GM18868 (cell line): Measurements from ENCODE around the gene RHOT2.

Experiments
- ATAC-seq: cut with Tn5 transposase; IDR thresholded peaks from one replicate; pipeline ENCODE4 v1.9.1; 2021; ENCODE audit warnings: mild to moderate bottlenecking, moderate library complexity; ENCODE audit not compliant: unreplicated experiment

The RHOT2 gene

DNA sequence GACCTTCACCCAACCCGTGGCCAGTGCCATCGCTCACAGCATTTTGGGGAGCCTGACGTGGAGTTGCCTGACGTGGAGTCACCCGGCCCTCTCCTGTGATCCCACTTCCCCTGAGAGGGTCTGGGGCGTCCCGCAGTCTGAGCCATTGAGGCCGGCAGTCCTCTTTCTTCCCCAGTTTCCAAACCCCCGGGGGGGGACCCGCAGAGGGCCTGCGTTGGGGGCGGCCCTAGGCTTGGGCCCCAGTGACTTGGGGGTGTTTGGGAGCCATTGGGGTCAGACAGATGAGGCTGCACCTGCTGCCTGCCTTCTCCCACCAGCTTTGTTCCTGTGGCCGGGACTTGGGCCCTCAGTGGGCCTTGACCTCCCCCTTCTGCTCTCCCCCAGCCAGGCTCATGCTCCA is 1.7 kb downstream of the RHOT2 start:
- ATAC-seq: no peak

DNA sequence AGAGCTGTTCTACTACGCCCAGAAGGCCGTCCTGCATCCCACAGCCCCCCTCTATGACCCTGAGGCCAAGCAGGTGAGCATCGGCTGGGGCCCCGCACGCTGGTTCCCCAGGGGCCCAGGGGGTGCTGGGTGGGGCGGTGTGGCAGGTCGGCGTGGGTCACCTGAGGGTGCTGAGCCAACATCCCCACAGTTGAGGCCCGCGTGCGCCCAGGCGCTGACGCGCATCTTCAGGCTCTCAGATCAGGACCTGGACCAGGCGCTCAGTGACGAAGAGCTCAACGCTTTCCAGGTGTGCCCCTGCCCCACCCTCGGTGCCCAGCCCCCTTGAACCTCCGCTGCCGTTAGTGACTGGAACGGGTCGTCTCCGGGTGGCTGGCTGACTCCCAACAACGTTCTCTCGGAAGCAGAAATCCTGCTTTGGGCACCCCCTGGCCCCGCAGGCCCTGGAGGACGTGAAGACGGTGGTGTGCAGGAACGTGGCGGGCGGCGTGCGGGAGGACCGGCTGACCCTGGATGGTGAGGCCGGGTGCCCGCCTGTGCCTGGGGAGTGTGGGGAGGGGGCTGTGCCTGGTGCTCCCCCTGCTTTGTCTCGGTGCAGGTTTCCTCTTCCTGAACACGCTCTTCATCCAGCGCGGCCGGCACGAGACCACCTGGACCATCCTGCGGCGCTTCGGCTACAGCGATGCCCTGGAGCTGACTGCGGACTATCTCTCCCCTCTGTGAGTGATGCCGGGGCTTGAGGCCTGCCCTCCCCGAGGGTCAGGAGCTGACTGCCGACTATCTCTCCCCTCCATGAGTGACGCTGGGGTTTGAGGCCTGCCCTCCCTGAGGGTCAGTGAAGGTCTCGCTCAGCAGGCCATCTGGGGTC is 2.8 kb downstream of the RHOT2 start:
- ATAC-seq: no peak

DNA sequence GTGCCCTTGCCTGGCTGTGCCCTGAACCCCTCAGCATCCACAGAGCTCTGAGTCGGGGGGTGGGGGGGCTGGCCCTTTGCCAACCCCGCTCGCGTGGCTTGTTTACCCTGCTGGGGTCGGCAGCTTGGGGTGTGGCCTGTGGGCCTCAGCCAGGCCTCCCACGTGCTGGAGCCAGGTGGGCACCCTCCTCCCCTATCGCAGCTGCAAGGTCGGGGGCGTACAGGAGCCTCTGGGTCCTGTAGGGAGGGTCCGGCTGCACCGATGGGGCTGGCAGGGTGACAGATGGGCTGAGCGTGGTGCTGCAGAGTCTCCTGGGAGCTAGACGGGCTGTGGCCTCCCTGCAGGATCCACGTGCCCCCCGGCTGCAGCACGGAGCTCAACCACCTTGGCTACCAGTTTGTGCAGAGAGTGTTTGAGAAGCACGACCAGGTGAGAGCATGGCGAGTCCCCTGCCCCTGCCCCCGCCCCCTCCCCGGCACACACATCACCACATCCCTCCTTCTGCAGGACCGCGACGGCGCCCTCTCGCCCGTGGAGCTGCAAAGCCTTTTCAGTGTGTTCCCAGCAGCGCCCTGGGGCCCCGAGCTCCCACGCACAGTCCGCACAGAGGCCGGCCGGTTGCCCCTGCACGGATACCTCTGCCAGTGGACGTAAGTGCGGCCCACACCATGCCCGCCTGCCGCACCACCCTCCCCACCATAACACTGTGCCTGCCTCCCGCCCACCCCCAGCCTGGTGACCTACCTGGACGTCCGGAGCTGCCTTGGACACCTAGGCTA is 3.6 kb downstream of the RHOT2 start:
- ATAC-seq: no peak

DNA sequence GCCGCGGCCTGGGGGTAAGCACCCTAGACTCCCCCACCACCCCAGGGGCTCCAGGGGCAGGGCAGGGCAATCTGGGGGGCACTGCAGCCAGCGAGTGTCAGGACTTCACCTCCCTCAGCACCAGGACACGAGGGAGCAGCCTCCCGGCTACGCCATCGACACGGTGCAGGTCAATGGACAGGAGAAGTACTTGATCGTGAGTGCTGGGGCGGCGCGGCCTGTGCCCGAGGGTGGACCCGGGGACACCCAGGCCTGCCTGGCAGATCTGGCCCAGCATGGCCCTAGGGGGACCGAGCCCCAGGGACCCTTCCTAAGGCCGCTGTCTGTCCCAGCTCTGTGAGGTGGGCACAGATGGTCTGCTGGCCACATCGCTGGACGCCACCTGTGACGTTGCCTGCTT is 4.4 kb downstream of the RHOT2 start:
- ATAC-seq: no peak

DNA sequence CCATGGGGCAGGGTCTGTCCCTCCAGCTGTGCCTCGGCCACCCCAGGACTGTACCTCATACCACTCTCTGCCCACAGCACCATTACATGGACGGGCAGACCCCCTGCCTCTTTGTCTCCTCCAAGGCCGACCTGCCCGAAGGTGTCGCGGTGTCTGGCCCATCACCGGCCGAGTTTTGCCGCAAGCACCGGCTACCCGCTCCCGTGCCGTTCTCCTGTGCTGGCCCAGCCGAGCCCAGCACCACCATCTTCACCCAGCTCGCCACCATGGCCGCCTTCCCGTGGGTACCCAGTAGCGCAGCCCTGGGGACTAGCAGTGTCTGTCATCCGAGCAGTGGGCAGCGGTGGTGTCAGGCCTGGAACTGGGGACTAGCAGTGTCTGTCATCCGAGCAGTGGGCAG is 4.9 kb downstream of the RHOT2 start:
- ATAC-seq: no peak

DNA sequence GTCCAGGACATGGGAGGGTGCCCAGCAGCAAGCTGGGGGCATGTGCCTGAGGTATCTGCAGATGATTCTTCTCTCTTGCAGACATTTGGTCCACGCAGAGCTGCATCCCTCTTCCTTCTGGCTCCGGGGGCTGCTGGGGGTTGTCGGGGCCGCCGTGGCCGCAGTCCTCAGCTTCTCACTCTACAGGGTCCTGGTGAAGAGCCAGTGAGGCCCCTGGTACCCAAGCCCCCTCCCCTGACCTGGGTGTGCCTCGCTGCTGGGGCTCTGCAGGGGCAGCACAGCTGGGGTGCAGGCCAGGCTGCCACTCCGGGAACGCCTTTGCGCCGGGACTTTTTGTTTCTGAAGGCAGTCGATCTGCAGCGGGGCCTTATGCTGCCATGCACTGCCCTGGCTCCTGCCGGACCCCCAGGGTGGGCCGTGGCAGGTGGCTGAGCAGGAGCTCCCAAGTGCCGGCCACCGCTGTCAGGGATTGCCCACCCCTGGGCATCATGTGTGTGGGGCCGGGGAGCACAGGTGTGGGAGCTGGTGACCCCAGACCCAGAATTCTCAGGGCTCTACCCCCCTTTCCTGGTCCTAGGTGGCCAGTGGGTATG is 5.6 kb downstream of the RHOT2 start:
- ATAC-seq: no peak

DNA sequence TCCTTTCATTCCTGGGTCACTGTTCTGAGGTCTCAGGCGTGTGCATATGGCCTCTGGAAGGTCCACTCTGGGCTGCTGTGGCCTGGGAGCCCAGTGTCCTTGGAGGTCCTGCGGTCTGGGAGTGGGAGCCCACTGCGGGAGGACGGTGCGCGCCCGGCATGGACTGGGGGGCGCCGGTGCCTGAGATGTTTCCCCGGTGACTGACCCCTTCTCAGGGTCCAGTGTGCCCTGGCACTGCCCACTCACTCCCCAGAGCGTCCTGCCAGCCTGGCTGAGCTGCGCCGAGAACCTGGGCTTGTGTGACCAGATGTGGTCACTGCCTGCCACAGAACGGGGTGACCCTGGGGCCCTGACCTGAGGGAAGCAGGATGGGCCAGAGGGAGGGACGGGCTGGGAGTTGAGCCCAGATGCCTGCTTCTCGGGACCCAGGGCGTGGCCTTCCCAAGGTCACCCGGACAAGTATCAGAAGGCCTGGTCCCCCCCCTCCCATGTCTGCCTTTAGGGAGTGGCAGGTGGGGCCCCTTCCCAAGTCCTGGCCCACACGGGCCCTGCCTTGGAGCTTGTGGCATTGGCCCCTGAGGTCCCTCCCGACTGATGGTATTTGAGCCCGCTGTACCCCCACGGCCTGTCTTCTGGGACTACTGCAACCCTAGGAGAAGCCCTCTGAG is 6.4 kb downstream of the RHOT2 start:
- no peak for ATAC-seq

DNA sequence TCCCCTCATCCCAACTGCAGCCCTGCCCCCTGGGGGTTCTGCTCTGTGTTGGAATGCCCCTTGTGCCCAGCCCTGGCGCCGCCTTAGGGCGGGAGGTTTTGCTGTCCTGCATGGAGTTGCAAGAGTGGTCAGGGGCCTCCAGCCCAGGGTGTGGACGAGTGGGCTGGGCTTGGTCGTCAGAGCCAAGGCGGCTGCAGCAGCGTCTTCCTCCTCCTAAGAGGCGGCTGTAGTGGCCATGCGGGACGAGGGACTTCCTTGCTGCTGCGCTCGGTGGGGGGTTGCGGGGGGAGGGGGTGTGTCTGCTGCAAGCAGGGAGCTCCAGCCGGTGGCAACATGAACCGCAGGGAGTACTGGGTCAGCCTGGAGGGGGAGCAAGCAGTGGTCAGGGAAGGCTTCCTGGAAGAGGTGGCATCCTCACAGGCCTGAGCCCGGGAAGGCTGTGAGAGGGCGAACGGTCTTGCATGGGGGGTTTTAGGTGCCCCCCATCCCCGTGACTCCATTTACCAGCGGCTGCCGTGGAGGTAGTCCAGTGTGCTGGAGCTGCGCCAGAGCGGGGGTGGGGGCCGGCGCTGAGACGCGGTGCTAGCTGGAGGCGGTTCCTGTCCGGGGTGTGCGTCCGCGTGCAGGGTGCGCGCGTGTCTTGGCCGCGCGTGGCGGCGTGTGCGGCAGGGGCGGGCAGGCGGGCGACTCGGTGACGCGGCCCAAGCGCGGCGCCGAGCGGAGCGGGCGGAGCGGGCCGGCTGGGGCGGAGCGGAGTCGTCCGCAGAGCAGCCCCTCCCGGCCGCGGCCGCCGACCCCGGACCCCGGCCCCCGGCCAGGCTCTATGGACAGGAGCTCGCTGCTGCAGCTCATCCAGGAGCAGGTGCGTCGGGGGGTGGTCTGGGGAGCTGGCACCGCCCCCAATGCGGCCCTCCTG is 7.3 kb downstream of the RHOT2 start, which contains the start of gene RHBDL1:
RHBDL1 (plus strand) TSS at position 704 of the 916 bp plus-strand sequence; CDS start at position 824, 120 bp downstream.
- ATAC-seq: no peak

DNA sequence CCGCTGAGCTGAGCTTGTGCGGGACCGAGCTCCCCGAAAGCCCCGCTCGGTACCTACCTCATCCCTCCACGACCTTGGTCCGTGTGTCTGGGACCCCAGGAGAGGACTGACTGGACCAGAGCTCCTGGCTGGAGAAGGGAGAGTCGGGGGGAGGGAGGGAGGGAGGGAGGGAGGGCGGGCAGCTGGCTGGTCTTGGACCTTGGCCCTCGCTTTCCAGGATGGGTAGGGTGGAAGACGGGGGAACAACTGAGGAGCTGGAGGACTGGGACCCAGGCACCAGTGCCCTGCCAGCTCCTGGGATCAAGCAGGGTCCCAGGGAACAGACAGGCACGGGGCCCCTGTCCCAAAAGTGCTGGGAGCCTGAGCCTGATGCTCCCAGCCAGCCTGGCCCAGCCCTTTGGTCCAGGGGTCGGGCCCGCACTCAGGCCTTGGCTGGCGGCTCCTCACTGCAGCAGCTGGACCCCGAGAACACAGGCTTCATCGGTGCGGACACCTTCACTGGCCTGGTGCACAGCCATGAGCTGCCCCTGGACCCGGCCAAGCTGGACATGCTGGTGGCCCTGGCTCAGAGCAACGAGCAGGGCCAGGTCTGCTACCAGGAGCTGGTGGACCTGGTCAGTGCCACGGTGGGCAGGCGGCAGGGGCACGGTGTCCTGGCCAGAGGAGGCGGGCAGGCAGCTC is 8.1 kb downstream of the RHOT2 start:
- no peak for ATAC-seq

DNA sequence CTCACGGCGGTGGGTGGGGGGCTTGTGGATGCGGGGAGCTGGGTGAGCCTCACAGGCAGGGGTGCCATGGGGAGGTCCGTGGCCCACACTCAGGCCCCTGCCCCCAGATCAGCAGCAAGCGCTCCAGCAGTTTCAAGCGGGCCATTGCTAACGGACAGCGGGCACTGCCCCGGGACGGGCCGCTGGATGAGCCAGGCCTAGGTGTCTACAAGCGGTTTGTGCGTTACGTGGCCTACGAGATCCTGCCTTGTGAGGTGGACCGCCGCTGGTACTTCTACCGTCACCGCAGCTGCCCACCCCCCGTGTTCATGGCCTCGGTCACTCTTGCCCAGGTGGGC is 8.6 kb downstream of the RHOT2 start:
- ATAC-seq: no peak

DNA sequence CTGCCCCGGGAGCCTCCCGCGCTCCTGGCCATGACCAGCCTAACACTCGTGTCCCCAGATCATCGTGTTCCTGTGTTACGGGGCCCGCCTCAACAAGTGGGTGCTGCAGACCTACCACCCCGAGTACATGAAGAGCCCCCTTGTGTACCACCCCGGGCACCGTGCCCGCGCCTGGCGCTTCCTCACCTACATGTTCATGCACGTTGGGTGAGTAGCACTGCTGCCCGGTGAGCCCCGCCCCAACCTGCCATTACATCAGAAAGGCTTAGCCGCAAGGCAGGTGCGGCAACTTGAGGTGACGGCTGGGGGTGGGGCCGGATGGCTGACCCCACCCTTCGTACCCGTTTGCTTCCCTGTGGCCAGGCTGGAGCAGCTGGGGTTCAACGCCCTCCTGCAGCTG is 9.0 kb downstream of the RHOT2 start:
- ATAC-seq: no peak

DNA sequence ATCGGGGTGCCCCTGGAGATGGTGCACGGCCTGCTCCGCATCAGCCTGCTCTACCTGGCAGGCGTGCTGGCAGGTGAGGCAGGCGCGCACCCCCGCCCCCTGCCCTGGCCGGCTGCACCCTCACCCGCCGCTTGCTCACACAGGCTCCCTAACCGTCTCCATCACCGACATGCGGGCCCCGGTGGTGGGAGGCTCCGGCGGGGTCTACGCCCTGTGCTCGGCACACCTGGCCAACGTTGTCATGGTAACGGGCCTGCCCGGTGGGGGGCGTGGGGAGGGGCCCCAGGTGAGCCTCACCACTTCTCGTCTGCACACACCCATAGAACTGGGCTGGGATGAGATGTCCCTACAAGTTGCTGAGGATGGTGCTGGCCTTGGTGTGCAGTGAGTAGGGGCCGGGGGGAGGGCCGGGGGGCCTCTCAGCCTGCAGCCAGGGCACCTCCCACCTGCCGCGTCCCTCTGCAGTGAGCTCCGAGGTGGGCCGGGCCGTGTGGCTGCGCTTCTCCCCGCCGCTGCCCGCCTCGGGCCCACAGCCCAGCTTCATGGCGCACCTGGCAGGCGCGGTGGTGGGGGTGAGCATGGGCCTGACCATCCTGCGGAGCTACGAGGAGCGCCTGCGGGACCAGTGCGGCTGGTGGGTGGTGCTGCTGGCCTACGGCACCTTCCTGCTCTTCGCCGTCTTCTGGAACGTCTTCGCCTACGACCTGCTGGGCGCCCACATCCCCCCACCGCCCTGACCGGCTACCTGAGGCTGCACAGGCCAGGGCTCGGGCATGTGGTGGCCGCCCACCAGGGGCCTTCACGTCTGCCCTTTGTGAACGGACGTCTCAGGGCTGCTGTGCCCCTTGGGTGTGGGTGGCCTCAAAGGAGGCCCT is 9.6 kb downstream of the RHOT2 start:
- no peak for ATAC-seq

DNA sequence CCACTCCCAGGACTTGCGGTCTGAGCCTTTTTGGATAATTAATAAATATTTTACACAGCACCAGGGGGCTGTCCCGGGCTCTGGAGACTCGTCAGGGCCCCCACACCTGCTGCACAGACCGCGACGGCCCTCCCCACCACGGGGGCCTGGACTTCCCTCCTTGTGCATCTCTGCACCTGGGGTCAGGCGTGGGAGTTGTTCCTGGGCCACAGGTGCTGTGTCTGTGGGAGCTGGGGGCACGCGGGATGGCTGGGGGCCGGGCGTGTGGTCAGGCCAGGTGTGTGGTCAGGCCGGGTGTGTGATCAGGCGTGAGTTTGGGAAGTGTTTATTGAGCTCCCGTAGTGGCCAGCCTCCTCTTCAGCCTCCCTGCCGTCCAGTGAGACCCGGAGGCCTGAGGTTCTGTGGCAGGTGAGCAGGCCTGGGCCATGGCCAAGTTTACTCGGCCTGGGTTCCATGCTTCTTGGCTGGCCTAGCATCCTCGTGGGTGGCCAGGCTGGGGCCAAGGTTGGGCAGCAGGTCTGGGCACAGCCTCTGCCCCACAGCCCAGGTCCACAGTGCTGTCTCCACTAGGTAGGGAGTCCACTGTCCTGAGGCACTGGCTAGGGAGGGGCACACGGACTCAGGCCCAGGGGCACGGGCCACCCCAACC is 10.4 kb downstream of the RHOT2 start:
- ATAC-seq: no peak

DNA sequence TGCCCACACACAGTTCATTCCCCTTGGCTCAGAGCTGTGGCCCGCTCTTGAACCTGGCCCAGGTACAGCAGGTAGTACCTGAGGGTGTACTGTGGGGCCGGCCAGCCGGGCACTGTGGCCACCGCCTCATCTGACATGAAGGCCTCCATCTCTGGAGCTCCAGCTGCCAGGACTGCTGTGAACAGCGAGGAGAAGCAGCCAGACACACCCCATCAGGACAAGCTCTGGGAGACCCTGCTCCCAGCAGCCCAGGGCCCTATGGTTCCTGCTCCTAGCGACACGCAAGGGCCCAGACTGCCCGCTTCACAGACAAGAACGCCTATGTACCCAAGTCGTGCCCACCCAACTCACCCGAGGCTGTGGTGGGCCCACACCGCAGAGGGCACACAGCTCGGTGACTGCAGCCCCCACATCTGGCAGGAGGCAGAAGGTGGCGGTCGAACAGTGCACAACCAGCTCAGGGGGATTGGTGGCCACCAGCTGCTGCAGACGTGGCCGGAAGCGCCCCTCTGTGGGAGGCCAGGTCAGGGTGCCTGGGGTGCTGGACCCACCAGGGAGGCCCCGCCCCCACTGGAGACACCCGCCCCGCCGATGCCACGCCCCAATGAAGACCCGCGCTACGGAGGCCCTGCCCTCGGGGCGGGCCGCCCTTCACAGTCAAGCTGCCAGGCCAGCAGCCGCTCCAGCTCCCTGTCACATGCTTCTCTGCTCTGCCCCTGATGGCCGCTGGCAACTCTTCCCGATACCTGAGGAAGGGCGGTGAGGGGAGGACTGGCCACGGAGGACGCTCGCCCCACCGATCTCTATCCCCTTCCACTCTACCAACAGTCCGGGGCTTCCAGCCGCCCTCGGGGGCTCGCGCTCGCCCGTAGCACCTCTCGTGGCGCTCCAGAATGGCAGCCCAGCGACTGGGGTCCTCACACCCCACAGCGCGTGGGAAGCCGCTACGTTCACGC is 11.2 kb downstream of the RHOT2 start:
- no peak for ATAC-seq

DNA sequence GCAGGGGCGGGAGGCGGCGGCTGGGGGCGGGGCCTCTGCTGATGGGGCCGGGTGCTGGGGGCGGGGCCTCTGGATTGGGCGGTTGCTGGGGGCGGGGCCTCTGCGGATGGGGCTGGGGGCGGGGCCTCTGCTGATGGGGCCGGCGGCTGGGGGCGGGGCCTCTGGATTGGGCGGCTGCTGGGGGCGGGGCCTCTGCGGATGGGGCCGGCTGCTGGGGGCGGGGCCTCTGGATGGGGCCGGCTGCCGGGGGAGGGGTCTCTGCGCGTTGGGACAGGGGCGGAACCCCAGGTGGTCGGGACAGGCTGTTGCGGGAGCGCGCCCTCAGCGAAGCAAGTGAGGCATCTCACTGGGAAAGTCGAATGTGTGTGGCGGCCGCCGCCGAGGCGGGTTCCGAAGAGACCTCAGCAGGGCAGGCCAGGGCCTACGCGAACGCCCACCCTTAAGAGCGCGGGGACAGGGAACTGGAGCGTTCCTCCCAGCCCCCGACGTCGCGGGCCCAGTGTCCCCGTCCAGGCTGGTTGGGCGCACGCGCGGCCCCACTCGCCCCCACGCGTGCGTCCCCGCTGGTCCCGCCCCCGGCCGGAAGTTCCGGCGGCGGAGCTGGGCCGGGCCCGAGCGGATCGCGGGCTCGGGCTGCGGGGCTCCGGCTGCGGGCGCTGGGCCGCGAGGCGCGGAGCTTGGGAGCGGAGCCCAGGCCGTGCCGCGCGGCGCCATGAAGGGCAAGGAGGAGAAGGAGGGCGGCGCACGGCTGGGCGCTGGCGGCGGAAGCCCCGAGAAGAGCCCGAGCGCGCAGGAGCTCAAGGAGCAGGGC is 12.1 kb downstream of the RHOT2 start, which contains the start of gene STUB1:
STUB1 (plus strand) TSS at position 597 of the 811 bp plus-strand sequence; CDS start at position 713, 116 bp downstream.
- ATAC-seq: peak; percentile 37

DNA sequence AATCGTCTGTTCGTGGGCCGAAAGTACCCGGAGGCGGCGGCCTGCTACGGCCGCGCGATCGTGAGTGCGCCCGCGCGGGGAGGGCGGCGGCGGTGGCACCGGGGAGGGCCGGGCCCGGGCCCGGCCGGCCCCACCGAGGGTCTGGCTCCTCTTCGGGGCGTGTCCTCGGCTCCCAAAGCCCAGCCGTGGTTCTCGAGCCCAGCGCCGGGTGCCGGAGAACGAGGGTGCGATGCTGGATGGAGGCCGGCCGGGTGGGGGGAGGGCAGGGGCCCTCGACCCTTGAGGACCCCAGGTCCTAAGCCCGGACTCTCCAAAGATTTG is 12.7 kb downstream of the RHOT2 start:
- no peak for ATAC-seq
